GM12878 (cell line): ENCODE data around the gene NNMT. TPM values are rescaled to one million over a fixed set of nuclear protein-coding genes. Genes with fewer than 3 reads are reported as not detected.

Experiments
- ATAC-seq: fragments of 200-7000 bp; cut with Tn5 transposase; 3 replicates; pipeline ENCODE4 v1.9.1; 2020; ENCODE audit warnings: mild to moderate bottlenecking, moderate library complexity
- BruUV-seq: library from RNA; stranded (reverse); fragments of 400-500 nt; replicated peaks from 2 replicates; lab custom pipeline; 2021; lab: Mats Ljungman, UMichigan
- CTCF ChIA-PET: fragments of 300-600 bp; sonication (Branson Sonifier 250); formaldehyde crosslinking; extraction: SDS; loops from one replicate; lab custom pipeline; 2021; ENCODE audit warnings: inconsistent platforms; lab: Yijun Ruan, JAX
- POLR2A ChIA-PET: fragments of 350-600 bp; formaldehyde crosslinking; extraction: SDS; loops from one replicate; lab custom pipeline; 2021; ENCODE audit warnings: inconsistent platforms; lab: Charles Lee
- RAD21 ChIA-PET: fragments of 300-600 bp; sonication (Branson Sonifier 250); formaldehyde crosslinking; loops from one replicate; lab custom pipeline; 2023; ENCODE audit warnings: antibody characterized with exemption; ENCODE audit not compliant: unreplicated experiment; lab: Charles Lee
- SMC1A ChIA-PET: fragments of 300-600 bp; sonication (Branson Sonifier 250); formaldehyde crosslinking; loops from one replicate; lab custom pipeline; 2023; ENCODE audit not compliant: unreplicated experiment, uncharacterized antibody; lab: Charles Lee
- DNase-seq: peaks from one replicate; pipeline ENCODE4 v3.0.0-alpha.2; 2011; ENCODE audit warnings: low read depth, low spot score
- FAIRE-seq: peaks from 3 replicates; lab custom pipeline; 2011; peaks lifted over from hg19 to GRCh38; lab: Jason Lieb, UNC
- H2AFZ ChIP-seq: 2 replicates; pipeline ENCODE4 v1.6.0; 2011; ENCODE audit warnings: low read depth, low read length, control low read depth; ENCODE audit not compliant: control insufficient read depth
- H3K27ac ChIP-seq: 2 replicates; pipeline ENCODE4 v1.5.1; 2011; ENCODE audit warnings: control low read depth; ENCODE audit not compliant: control insufficient read depth, insufficient read depth
- H3K27me3 ChIP-seq, 2 experiments: replicated peaks in 1 of 2; 2 replicates each; pipeline versions ENCODE4 v1.6.0 to v1.6.1; 2011; ENCODE audit warnings: low read length in 1 of 2; ENCODE audit not compliant: control insufficient read depth in 2 of 2, insufficient read depth in 2 of 2
- H3K36me3 ChIP-seq, 2 experiments: 2 replicates each; pipeline ENCODE4 v1.5.1; 2011; ENCODE audit warnings: low read length in 1 of 2; ENCODE audit not compliant: control insufficient read depth in 2 of 2, insufficient read depth in 2 of 2
- H3K4me1 ChIP-seq: 2 replicates; pipeline ENCODE4 v1.6.1; 2011; ENCODE audit warnings: mild to moderate bottlenecking, low read length, moderate library complexity, mixed read lengths; ENCODE audit not compliant: control insufficient read depth, insufficient read depth
- H3K4me2 ChIP-seq: 2 replicates; pipeline ENCODE4 v1.6.0; 2011; ENCODE audit warnings: control low read depth; ENCODE audit not compliant: control insufficient read depth, insufficient read depth
- H3K4me3 ChIP-seq: fragments of 200-600 bp; sonication (generic); 2 replicates; pipeline ENCODE4 v1.5.1; 2016
- H3K79me2 ChIP-seq: 2 replicates; pipeline ENCODE4 v1.6.0; 2011; ENCODE audit warnings: low read length; ENCODE audit not compliant: control insufficient read depth, insufficient read depth
- H3K9ac ChIP-seq: 2 replicates; pipeline ENCODE4 v1.8.0; 2011; ENCODE audit warnings: low read length, control low read depth, mixed read lengths; ENCODE audit not compliant: control insufficient read depth, insufficient read depth
- H3K9me3 ChIP-seq: replicated peaks from 3 replicates; pipeline ENCODE4 v1.5.1; 2011; ENCODE audit warnings: mild to moderate bottlenecking, low read length; ENCODE audit not compliant: control insufficient read depth, insufficient read depth
- H4K20me1 ChIP-seq: 2 replicates; pipeline ENCODE4 v1.6.0; 2011; ENCODE audit not compliant: control insufficient read depth, insufficient read depth
- ASH2L ChIP-seq: fragments of 300-600, 200-600 bp; sonication (generic); IDR thresholded peaks from 2 replicates; pipeline ENCODE4 v1.6.1; 2017; ENCODE audit warnings: low read depth, mild to moderate bottlenecking, borderline replicate concordance
- CUX1 ChIP-seq: IDR thresholded peaks from 2 replicates; pipeline ENCODE4 v1.6.1; 2012; ENCODE audit warnings: improper control_type of control experiment, low read depth, low read length; ENCODE audit not compliant: insufficient replicate concordance
- ESRRA ChIP-seq: IDR thresholded peaks from 2 replicates; pipeline ENCODE4 v1.6.1; 2012; ENCODE audit warnings: mild to moderate bottlenecking, low read length, improper control_type of control experiment
- HDAC6 ChIP-seq: fragments of 200-600 bp; sonication (generic); IDR thresholded peaks from one replicate; pipeline ENCODE4 v1.8.0; 2017; ENCODE audit warnings: antibody characterized with exemption; ENCODE audit not compliant: unreplicated experiment
- KLF5 ChIP-seq: fragments of 450-650 bp; IDR thresholded peaks from 2 replicates; pipeline ENCODE4 v1.6.1; 2014; ENCODE audit warnings: mild to moderate bottlenecking; ENCODE audit not compliant: partially characterized antibody
- NFIC ChIP-seq: IDR thresholded peaks from 2 replicates; pipeline ENCODE4 v1.6.1; 2012; ENCODE audit warnings: low read depth, mild to moderate bottlenecking, inconsistent platforms, low read length, moderate library complexity
- PAX8 ChIP-seq: fragments of 450-650 bp; IDR thresholded peaks from 2 replicates; pipeline ENCODE4 v1.6.1; 2017; ENCODE audit warnings: mild to moderate bottlenecking, moderate library complexity
- STAT3 ChIP-seq: IDR thresholded peaks from 2 replicates; pipeline ENCODE4 v1.6.1; 2011; ENCODE audit warnings: low read depth, low read length, improper control_type of control experiment
- SUZ12 ChIP-seq: fragments of 200-600 bp; sonication (generic); IDR thresholded peaks from one replicate; pipeline ENCODE4 v1.6.1; 2018; ENCODE audit warnings: antibody characterized with exemption, mild to moderate bottlenecking; ENCODE audit not compliant: unreplicated experiment
- WGBS: methylation state at CpG from one replicate; pipeline ENCODE4 v1.1.6; 2016; ENCODE audit warnings: low lambda C conversion rate; ENCODE audit not compliant: insufficient replicate concordance, insufficient coverage; ENCODE audit errors: missing lambda C conversion rate; 5-methylcytosine and 5-hydroxymethylcytosine counted together
- in situ Hi-C: fragments of 300-500 bp; cut with MboI; formaldehyde crosslinking; loops from 9 replicates; pipeline ENCODE4 v1.14.3; 2018; ENCODE audit warnings: mixed read lengths
- intact Hi-C: fragments of 100-400 bp; cut with micrococcal nuclease; formaldehyde crosslinking; loops from one replicate; pipeline ENCODE4 v1.14.2; 2022; ENCODE audit not compliant: unreplicated experiment
- polyA plus RNA-seq, 11 experiments: library from polyadenylated mRNA; depleted of rRNA in 4 of 11; unstranded in 6 of 11; stranded (reverse) in 5 of 11; fragments of >200 nt; fragmentation: Nextera tagmentation in 4 of 11; fragmentation: Illumina TruSeq in 1 of 11; extraction: Ambion mirVana in 4 of 11; extraction: Trizol in 1 of 11; gene quantifications; 1 replicate in 1 of 11; 2 replicates in 10 of 11; pipeline versions ENCODE4 v1.2.1 to v1.2.3, GENCODE V29; 2011 to 2016; ENCODE audit warnings: inconsistent platforms in 2 of 11, missing spikeins in 2 of 11, low read depth in 1 of 11
- total RNA-seq, 4 experiments: library from RNA; depleted of rRNA in 3 of 4; stranded (reverse); fragments of >200 nt in 3 of 4; fragmentation: Illumina TruSeq in 1 of 4; extraction: Trizol in 1 of 4; gene quantifications; 2 replicates each; pipeline versions ENCODE4 v1.2.1 to v1.2.3, GENCODE V29; 2013 to 2021
- TF ChIP-seq, protein P1 (sequence below): fragments of 450-650 bp; IDR thresholded peaks from 2 replicates; pipeline ENCODE4 v1.6.1; 2018; ENCODE audit warnings: mild to moderate bottlenecking, low read depth, moderate library complexity; ENCODE audit not compliant: partially characterized antibody

NNMT gene
- total and polyA plus RNA-seq, 10 of the 15 experiments (the other 5 are each of a cell fraction or from before 2014, with no cell fraction given), result 0.46 TPM; not detected in 9

DNA sequence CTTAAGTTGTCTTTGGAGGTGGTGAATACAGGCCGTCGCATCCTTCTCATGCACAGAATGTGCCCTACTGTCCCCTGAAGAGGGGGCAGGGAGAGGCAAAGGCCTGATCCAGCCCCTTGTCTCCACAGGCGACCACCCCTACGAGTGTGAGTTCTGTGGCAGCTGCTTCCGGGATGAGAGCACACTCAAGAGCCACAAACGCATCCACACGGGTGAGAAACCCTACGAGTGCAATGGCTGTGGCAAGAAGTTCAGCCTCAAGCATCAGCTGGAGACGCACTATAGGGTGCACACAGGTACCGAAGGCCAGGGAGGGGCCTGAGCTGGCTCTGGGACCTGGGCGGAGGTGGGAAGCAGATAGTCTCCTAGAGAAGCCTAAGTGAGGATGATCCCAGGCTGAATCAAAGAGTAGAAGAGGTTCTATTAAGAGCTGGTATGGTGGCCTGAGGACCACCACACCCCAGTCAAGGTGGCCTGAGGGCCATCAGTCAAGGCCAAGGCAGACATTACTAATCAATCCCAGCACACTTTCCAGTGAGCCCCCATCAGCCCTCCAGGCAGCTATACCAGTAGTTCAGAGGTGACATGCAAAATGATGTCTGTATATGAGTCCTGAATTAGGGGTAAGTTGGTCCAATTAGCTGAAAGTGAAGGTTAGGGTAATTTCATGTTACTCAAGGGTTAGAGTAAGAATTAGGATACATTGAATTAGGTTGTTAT lies 49.0 kb upstream of the NNMT start (continued):
- TF ChIP-seq, protein P1, sequence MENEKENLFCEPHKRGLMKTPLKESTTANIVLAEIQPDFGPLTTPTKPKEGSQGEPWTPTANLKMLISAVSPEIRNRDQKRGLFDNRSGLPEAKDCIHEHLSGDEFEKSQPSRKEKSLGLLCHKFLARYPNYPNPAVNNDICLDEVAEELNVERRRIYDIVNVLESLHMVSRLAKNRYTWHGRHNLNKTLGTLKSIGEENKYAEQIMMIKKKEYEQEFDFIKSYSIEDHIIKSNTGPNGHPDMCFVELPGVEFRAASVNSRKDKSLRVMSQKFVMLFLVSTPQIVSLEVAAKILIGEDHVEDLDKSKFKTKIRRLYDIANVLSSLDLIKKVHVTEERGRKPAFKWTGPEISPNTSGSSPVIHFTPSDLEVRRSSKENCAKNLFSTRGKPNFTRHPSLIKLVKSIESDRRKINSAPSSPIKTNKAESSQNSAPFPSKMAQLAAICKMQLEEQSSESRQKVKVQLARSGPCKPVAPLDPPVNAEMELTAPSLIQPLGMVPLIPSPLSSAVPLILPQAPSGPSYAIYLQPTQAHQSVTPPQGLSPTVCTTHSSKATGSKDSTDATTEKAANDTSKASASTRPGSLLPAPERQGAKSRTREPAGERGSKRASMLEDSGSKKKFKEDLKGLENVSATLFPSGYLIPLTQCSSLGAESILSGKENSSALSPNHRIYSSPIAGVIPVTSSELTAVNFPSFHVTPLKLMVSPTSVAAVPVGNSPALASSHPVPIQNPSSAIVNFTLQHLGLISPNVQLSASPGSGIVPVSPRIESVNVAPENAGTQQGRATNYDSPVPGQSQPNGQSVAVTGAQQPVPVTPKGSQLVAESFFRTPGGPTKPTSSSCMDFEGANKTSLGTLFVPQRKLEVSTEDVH, result no peak
- no peak for TF ChIP-seq SUZ12
- no peak for TF ChIP-seq STAT3
- no peak for TF ChIP-seq ESRRA
- no peak for TF ChIP-seq KLF5

DNA sequence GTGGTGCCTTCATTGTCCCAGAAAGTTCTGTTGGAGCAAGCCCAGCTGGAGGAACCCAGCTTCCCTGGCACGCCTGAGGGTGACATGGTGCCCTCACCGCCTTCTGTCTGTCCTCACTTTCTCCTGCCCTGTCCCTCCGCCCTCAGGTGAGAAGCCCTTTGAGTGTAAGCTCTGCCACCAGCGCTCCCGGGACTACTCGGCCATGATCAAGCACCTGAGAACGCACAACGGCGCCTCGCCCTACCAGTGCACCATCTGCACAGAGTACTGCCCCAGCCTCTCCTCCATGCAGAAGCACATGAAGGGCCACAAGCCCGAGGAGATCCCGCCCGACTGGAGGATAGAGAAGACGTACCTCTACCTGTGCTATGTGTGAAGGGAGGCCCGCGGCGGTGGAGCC lies 46.0 kb upstream of the NNMT start:
- Histone ChIP-seq H3K9ac (no peak overlapping the region), H3K27me3 (no peaks in the 10 kb centered on the region; a peak in 2 of 4 replicates), H3K27ac (no peak overlapping the region), H3K4me3 (no peak overlapping the region), H3K4me2 (no peak overlapping the region), H3K36me3 (no peaks in the 10 kb centered on the region), H3K4me1 (no peaks in the 10 kb centered on the region), H3K79me2 (no peaks in the 10 kb centered on the region), H3K9me3 (no peaks in the 10 kb centered on the region), H2AFZ (no peak overlapping the region), H4K20me1 (no peaks in the 10 kb centered on the region)
- POLR2A ChIA-PET, result no interaction called here
- SMC1A ChIA-PET, result no interaction called here
- 53% methylated on average over 17 of the region's 17 CpGs for whole genome bisulfite sequencing
- in situ Hi-C loops (no loop called here), intact Hi-C loops (no loop called here)
- FAIRE-seq (no peak), ATAC-seq (no peak), DNase-seq (no peak)
- no peak for TF ChIP-seq SUZ12
- TF ChIP-seq NFIC, result no peak
- TF ChIP-seq ASH2L, result no peak
- no peak for TF ChIP-seq CUX1
- TF ChIP-seq PAX8, result no peak
- no peak for TF ChIP-seq HDAC6
- no TSS peak for BruUV-seq
- RAD21 ChIA-PET, result no interaction called here
- CTCF ChIA-PET, result interaction anchor here (1.0 to 2.4 kb wide), 2 partner anchors 10 to 18 kb away, joined by 3 to 10 read pairs; no protein-coding TSS in a partner anchor
